H9 (cell line): ENCODE results near the gene IRF2BP1. TPM values are rescaled to one million over a fixed set of nuclear protein-coding genes. Genes with fewer than 3 reads are reported as not detected.

Experiments
- DNase-seq: peaks from one replicate; pipeline ENCODE4 v3.0.0-alpha.2; 2017
- H2AFZ ChIP-seq: one replicate; pipeline ENCODE4 v1.6.1; 2013; ENCODE audit warnings: mild to moderate bottlenecking, low read length, control low read depth, moderate library complexity
- H2AK5ac ChIP-seq: 2 replicates; pipeline ENCODE4 v1.6.1; 2013; ENCODE audit warnings: low read length, control low read depth, mixed read lengths; ENCODE audit not compliant: insufficient read length
- H2BK120ac ChIP-seq: one replicate; pipeline ENCODE4 v1.6.1; 2013; ENCODE audit warnings: low read depth, mild to moderate bottlenecking, low read length, control low read depth, inconsistent platforms; ENCODE audit not compliant: poor library complexity, severe bottlenecking
- H2BK12ac ChIP-seq: 2 replicates; pipeline ENCODE4 v1.6.1; 2013; ENCODE audit warnings: low read length, control low read depth, mixed read lengths, low read depth; ENCODE audit not compliant: insufficient read length
- H2BK15ac ChIP-seq: 2 replicates; pipeline ENCODE4 v1.6.1; 2013; ENCODE audit warnings: low read depth, low read length, control low read depth
- H2BK20ac ChIP-seq: one replicate; pipeline ENCODE4 v1.6.1; 2013; ENCODE audit warnings: low read depth, mild to moderate bottlenecking, low read length, control low read depth, inconsistent platforms; ENCODE audit not compliant: poor library complexity, severe bottlenecking
- H2BK5ac ChIP-seq: 2 replicates; pipeline ENCODE4 v1.6.1; 2013; ENCODE audit warnings: low read length, control low read depth, mixed read lengths; ENCODE audit not compliant: insufficient read length
- H3K14ac ChIP-seq: 2 replicates; pipeline ENCODE4 v1.6.1; 2013; ENCODE audit warnings: low read length, control low read depth; ENCODE audit not compliant: insufficient read depth
- H3K18ac ChIP-seq: 2 replicates; pipeline ENCODE4 v1.6.1; 2013; ENCODE audit warnings: low read depth, mild to moderate bottlenecking, mixed read lengths, low read length, control low read depth; ENCODE audit not compliant: insufficient read length
- H3K23ac ChIP-seq: 2 replicates; pipeline ENCODE4 v1.6.1; 2013; ENCODE audit warnings: low read length, control low read depth, mixed read lengths, low read depth; ENCODE audit not compliant: insufficient read length
- H3K23me2 ChIP-seq: 2 replicates; pipeline ENCODE4 v1.6.1; 2013; ENCODE audit warnings: low read depth, mild to moderate bottlenecking, mixed read lengths, low read length, control low read depth; ENCODE audit not compliant: insufficient read length, poor library complexity, severe bottlenecking
- H3K27ac ChIP-seq: 2 replicates; pipeline ENCODE4 v1.5.1; 2013; ENCODE audit warnings: low read length, control low read depth, mixed read lengths, low read depth; ENCODE audit not compliant: insufficient read length
- H3K27me3 ChIP-seq: 2 replicates; pipeline ENCODE4 v1.6.1; 2013; ENCODE audit warnings: low read length, control low read depth, inconsistent platforms; ENCODE audit not compliant: insufficient read depth
- H3K4ac ChIP-seq: 2 replicates; pipeline ENCODE4 v1.6.1; 2013; ENCODE audit warnings: low read depth, mild to moderate bottlenecking, control low read depth, inconsistent platforms, low read length, moderate library complexity
- H3K4me1 ChIP-seq: 2 replicates; pipeline ENCODE4 v1.6.1; 2013; ENCODE audit warnings: low read length, control low read depth, inconsistent platforms; ENCODE audit not compliant: insufficient read depth
- H3K4me2 ChIP-seq: 2 replicates; pipeline ENCODE4 v1.6.1; 2013; ENCODE audit warnings: low read length, control low read depth, mixed read lengths; ENCODE audit not compliant: insufficient read length, insufficient read depth
- H3K56ac ChIP-seq: 2 replicates; pipeline ENCODE4 v1.6.1; 2013; ENCODE audit warnings: low read depth, mild to moderate bottlenecking, mixed read lengths, low read length, control low read depth; ENCODE audit not compliant: insufficient read length
- H3K79me1 ChIP-seq: 2 replicates; pipeline ENCODE4 v1.6.1; 2013; ENCODE audit warnings: low read depth, mild to moderate bottlenecking, moderate library complexity, low read length, control low read depth, inconsistent platforms; ENCODE audit not compliant: insufficient read depth, poor library complexity, severe bottlenecking
- H3K79me2 ChIP-seq: 2 replicates; pipeline ENCODE4 v1.6.1; 2013; ENCODE audit warnings: low read length, control low read depth, inconsistent platforms; ENCODE audit not compliant: insufficient read depth
- H3K9ac ChIP-seq: 2 replicates; pipeline ENCODE4 v1.6.1; 2013; ENCODE audit warnings: low read length, control low read depth, mixed read lengths; ENCODE audit not compliant: insufficient read length; ENCODE audit errors: extremely low read depth
- H3K9me3 ChIP-seq: one replicate; pipeline ENCODE4 v1.6.1; 2013; ENCODE audit warnings: low read depth, low read length, inconsistent platforms; ENCODE audit not compliant: control insufficient read depth
- H3T11ph ChIP-seq: one replicate; pipeline ENCODE4 v1.6.1; 2013; ENCODE audit warnings: mild to moderate bottlenecking, low read length, control low read depth, inconsistent platforms
- H4K20me1 ChIP-seq: one replicate; pipeline ENCODE4 v1.6.1; 2013; ENCODE audit not compliant: control insufficient read depth, insufficient read length, insufficient read depth
- H4K5ac ChIP-seq: 2 replicates; pipeline ENCODE4 v1.6.1; 2013; ENCODE audit warnings: low read depth, mild to moderate bottlenecking, mixed read lengths, low read length, control low read depth; ENCODE audit not compliant: insufficient read length
- H4K8ac ChIP-seq: replicated peaks from 2 replicates; pipeline ENCODE4 v1.6.1; 2013; ENCODE audit warnings: low read length, control low read depth, mixed read lengths, low read depth; ENCODE audit not compliant: insufficient read length
- H4K91ac ChIP-seq: 2 replicates; pipeline ENCODE4 v1.6.1; 2013; ENCODE audit warnings: low read depth, mild to moderate bottlenecking, moderate library complexity, mixed read lengths, low read length, control low read depth; ENCODE audit not compliant: insufficient read length
- H3K27ac Mint-ChIP-seq, 3 experiments: 2 replicates in 2 of 3; 3 replicates in 1 of 3; pipeline ENCODE4 v1.8.0; 2020 to 2021; ENCODE audit warnings: mixed read lengths in 3 of 3, mild to moderate bottlenecking in 1 of 3, moderate library complexity in 1 of 3
- H3K27me3 Mint-ChIP-seq: 2 replicates; pipeline ENCODE4 v1.8.0; 2021; ENCODE audit warnings: low read depth, mild to moderate bottlenecking, moderate library complexity, mixed read lengths
- H3K36me3 Mint-ChIP-seq, 3 experiments: 2 replicates in 2 of 3; 3 replicates in 1 of 3; pipeline ENCODE4 v1.8.0; 2020 to 2021; ENCODE audit warnings: low read depth in 3 of 3, mixed read lengths in 3 of 3; ENCODE audit not compliant: insufficient read depth in 1 of 3
- H3K4me1 Mint-ChIP-seq, 2 experiments: 2 replicates each; pipeline ENCODE4 v1.8.0; 2020; ENCODE audit warnings: mixed read lengths in 2 of 2
- H3K4me3 Mint-ChIP-seq, 2 experiments: 2 replicates in 1 of 2; 3 replicates in 1 of 2; pipeline ENCODE4 v1.8.0; 2020 to 2021; ENCODE audit warnings: mild to moderate bottlenecking in 2 of 2, mixed read lengths in 2 of 2, moderate library complexity in 1 of 2
- H3K9me3 Mint-ChIP-seq, 2 experiments: 2 replicates in 1 of 2; 3 replicates in 1 of 2; pipeline ENCODE4 v1.8.0; 2020; ENCODE audit warnings: mild to moderate bottlenecking in 2 of 2, mixed read lengths in 2 of 2, moderate library complexity in 1 of 2
- WGBS: extraction: QIAGEN DNeasy Blood & Tissue Kit; methylation state at CpG from one replicate; pipeline ENCODE4 v1.1.7; 2013; ENCODE audit warnings: missing lambda C conversion rate, low lambda C conversion rate, mixed read lengths; ENCODE audit not compliant: insufficient read length; ENCODE audit errors: extremely low coverage; 5-methylcytosine and 5-hydroxymethylcytosine counted together
- total RNA-seq: library from RNA; stranded (reverse); gene quantifications from 2 replicates; pipeline ENCODE4 v1.2.1, GENCODE V29; 2021
- TF ChIP-seq, protein P1 (sequence below): fragments of 200-600 bp; sonication (generic); conservative IDR thresholded peaks from 3 replicates; pipeline ENCODE4 v1.8.0; 2021; ENCODE audit warnings: antibody characterized with exemption, mild to moderate bottlenecking

IRF2BP1 gene
- total RNA-seq, 1 experiment from 2014 or later, result 28.2 TPM

DNA sequence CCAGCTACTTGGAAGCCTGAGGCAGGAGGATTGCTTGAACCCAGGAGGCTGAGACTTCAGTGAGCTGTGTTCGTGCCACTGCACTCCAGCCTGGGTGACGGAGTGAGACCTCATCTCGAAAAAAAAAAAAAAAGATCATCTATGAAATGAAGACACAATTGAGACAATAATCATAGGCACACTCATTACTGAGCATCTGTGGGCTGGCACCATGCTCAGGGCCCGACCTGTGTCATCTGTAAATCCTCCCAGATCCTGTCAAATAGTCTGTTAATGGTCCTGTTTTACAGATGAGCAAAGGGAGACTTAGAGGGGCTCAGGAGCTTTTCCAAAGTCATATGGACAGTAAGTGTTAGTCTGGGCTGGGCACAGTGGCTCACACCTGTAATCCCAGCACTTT, 32.8 kb upstream of the IRF2BP1 start:
- Histone ChIP-seq H3K27me3 (no peaks in the 10 kb centered on the region), H3K23ac (no peak overlapping the region), H4K20me1 (no peaks in the 10 kb centered on the region), H3K4me2 (no peak overlapping the region), H2BK12ac (no peak overlapping the region), H4K8ac (no peak overlapping the region), H2AFZ (no peak overlapping the region), H3K9me3 (no peaks in the 10 kb centered on the region), H2AK5ac (no peak overlapping the region), H3K9ac (no peak overlapping the region), H4K5ac (no peak overlapping the region), H3K23me2 (no peaks in the 10 kb centered on the region), H2BK120ac (no peak overlapping the region), H2BK15ac (no peak overlapping the region), H3T11ph (no peak overlapping the region), H3K14ac (no peak overlapping the region), H2BK20ac (no peak overlapping the region), H3K27ac (no peak overlapping the region), H2BK5ac (no peak overlapping the region), H3K4me1 (no peaks in the 10 kb centered on the region), H3K18ac (no peak overlapping the region), H3K56ac (no peak overlapping the region), H4K91ac (no peak overlapping the region), H3K79me1 (no peaks in the 10 kb centered on the region), H3K79me2 (no peaks in the 10 kb centered on the region), H3K4ac (no peak overlapping the region)
- Mint-ChIP-seq H3K27me3 (peaks cover 16% of the 10 kb centered on the region; the same call in 1 of the 2 replicates), H3K27ac (no peak overlapping the region), H3K36me3 (no peaks in the 10 kb centered on the region), H3K9me3 (no peaks in the 10 kb centered on the region), H3K4me3 (no peak overlapping the region), H3K4me1 (peaks cover 5 to 11% of the 10 kb centered on the region in 2 experiments)
- no CpG with 5 or more reads among the region's 4 CpGs for WGBS
- DNase-seq, result no peak
- TF ChIP-seq, protein P1, sequence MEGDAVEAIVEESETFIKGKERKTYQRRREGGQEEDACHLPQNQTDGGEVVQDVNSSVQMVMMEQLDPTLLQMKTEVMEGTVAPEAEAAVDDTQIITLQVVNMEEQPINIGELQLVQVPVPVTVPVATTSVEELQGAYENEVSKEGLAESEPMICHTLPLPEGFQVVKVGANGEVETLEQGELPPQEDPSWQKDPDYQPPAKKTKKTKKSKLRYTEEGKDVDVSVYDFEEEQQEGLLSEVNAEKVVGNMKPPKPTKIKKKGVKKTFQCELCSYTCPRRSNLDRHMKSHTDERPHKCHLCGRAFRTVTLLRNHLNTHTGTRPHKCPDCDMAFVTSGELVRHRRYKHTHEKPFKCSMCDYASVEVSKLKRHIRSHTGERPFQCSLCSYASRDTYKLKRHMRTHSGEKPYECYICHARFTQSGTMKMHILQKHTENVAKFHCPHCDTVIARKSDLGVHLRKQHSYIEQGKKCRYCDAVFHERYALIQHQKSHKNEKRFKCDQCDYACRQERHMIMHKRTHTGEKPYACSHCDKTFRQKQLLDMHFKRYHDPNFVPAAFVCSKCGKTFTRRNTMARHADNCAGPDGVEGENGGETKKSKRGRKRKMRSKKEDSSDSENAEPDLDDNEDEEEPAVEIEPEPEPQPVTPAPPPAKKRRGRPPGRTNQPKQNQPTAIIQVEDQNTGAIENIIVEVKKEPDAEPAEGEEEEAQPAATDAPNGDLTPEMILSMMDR, result no peak
